K562 (cell line): ENCODE measurements around the gene CDK14. TPM values are rescaled to one million over a fixed set of nuclear protein-coding genes. Genes with fewer than 3 reads are reported as not detected.

Source experiments
- EZH2 ChIP-seq: IDR thresholded peaks from 2 replicates; pipeline ENCODE4 v1.6.1; 2012; ENCODE audit warnings: low read depth, mild to moderate bottlenecking, inconsistent platforms, low read length, borderline replicate concordance
- ZC3H8 ChIP-seq: fragments of 450-650 bp; IDR thresholded peaks from 2 replicates; pipeline ENCODE4 v1.6.1; 2017
- ZNF324 ChIP-seq: fragments of 250-450 bp; sonication (Bioruptor Pico); IDR thresholded peaks from 2 replicates; pipeline ENCODE4 v1.4.0; 2020; ENCODE audit warnings: mild to moderate bottlenecking
- polyA plus RNA-seq, 8 experiments: library from polyadenylated mRNA; depleted of rRNA in 4 of 8; stranded (reverse) in 5 of 8; unstranded in 3 of 8; fragments of >200 nt; fragmentation: Nextera tagmentation in 2 of 8; fragmentation: Illumina TruSeq in 1 of 8; extraction: Ambion mirVana in 2 of 8; extraction: Trizol in 1 of 8; gene quantifications; 2 replicates each; pipeline versions ENCODE4 v1.2.1 to v1.2.3, GENCODE V29; 2011 to 2014; ENCODE audit warnings: inconsistent platforms in 1 of 8, missing spikeins in 1 of 8
- total RNA-seq, 7 experiments: library from RNA; depleted of rRNA in 6 of 7; stranded (reverse); fragments of >200 nt in 6 of 7; fragmentation: Illumina TruSeq in 2 of 7; extraction: Trizol in 2 of 7; gene quantifications; 2 replicates each; pipeline versions ENCODE4 v1.2.1 to v1.2.3, GENCODE V29; 2011 to 2021; ENCODE audit warnings: low replicate concordance in 1 of 7
- TF ChIP-seq, protein P1 (sequence below): sonication (generic); formaldehyde crosslinking; IDR thresholded peaks from 2 replicates; pipeline ENCODE4 v1.8.0; 2022; ENCODE audit warnings: mild to moderate bottlenecking, missing genetic modification reagents
- TF ChIP-seq, protein P2 (sequence below): fragments of 250-450 bp; sonication (Bioruptor Pico); IDR thresholded peaks from 2 replicates; pipeline ENCODE4 v1.5.1; 2021; ENCODE audit warnings: mild to moderate bottlenecking

CDK14 gene
- total and polyA plus RNA-seq, 9 of the 15 experiments (the other 6 are each of a cell fraction or from before 2014, with no cell fraction given), result 0.03 to 0.91 (median 0.16) TPM

DNA sequence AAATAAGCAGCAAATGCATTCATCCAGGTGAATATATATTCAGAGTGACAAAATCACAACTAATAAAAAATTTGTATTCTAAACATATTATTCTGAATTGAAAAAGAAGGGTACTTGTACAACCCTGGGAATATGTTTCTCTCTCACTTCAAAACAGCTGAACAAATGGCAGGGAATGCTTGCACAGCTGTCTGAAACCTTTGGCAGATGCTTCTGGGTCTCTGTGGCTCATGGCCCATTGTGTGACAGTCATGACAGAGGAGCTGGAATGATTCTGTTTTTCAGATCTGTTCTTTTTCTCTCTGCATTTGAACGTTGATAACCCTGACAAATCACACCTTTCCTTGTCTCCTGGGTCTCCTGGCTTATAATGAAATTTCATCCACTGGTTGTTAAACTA is 392.4 kb downstream of the CDK14 start (continued):
- TF ChIP-seq, protein P1, sequence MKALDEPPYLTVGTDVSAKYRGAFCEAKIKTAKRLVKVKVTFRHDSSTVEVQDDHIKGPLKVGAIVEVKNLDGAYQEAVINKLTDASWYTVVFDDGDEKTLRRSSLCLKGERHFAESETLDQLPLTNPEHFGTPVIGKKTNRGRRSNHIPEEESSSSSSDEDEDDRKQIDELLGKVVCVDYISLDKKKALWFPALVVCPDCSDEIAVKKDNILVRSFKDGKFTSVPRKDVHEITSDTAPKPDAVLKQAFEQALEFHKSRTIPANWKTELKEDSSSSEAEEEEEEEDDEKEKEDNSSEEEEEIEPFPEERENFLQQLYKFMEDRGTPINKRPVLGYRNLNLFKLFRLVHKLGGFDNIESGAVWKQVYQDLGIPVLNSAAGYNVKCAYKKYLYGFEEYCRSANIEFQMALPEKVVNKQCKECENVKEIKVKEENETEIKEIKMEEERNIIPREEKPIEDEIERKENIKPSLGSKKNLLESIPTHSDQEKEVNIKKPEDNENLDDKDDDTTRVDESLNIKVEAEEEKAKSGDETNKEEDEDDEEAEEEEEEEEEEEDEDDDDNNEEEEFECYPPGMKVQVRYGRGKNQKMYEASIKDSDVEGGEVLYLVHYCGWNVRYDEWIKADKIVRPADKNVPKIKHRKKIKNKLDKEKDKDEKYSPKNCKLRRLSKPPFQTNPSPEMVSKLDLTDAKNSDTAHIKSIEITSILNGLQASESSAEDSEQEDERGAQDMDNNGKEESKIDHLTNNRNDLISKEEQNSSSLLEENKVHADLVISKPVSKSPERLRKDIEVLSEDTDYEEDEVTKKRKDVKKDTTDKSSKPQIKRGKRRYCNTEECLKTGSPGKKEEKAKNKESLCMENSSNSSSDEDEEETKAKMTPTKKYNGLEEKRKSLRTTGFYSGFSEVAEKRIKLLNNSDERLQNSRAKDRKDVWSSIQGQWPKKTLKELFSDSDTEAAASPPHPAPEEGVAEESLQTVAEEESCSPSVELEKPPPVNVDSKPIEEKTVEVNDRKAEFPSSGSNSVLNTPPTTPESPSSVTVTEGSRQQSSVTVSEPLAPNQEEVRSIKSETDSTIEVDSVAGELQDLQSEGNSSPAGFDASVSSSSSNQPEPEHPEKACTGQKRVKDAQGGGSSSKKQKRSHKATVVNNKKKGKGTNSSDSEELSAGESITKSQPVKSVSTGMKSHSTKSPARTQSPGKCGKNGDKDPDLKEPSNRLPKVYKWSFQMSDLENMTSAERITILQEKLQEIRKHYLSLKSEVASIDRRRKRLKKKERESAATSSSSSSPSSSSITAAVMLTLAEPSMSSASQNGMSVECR (CRISPR knock-in tag), result no peak
- TF ChIP-seq, protein P2, sequence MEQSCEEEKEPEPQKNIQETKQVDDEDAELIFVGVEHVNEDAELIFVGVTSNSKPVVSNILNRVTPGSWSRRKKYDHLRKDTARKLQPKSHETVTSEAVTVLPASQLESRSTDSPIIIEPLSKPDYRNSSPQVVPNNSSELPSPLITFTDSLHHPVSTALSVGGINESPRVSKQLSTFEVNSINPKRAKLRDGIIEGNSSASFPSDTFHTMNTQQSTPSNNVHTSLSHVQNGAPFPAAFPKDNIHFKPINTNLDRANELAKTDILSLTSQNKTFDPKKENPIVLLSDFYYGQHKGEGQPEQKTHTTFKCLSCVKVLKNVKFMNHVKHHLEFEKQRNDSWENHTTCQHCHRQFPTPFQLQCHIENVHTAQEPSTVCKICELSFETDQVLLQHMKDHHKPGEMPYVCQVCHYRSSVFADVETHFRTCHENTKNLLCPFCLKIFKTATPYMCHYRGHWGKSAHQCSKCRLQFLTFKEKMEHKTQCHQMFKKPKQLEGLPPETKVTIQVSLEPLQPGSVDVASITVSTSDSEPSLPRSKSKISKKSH (CRISPR knock-in tag), result no peak
- no peak for TF ChIP-seq ZC3H8
- no peak for TF ChIP-seq ZNF324
- no peak for TF ChIP-seq EZH2
